HG03575 (cell line): ENCODE results near the gene ARID3B.
"Not testable (repeated sequence)": the region's sequence is repeated elsewhere in the genome, so short reads cannot be mapped to it uniquely, and the experiment has no call there.

Experiments
- ATAC-seq: cut with Tn5 transposase; IDR thresholded peaks from one replicate; pipeline ENCODE4 v1.9.1; 2021; ENCODE audit not compliant: unreplicated experiment, insufficient number of reproducible peaks, low FRiP score; ENCODE audit errors: extremely low read depth

ARID3B gene

GRCh38 chr15:74563442-74563841 is 22.4 kb downstream of the ARID3B start:
- ATAC-seq: no peak

DNA sequence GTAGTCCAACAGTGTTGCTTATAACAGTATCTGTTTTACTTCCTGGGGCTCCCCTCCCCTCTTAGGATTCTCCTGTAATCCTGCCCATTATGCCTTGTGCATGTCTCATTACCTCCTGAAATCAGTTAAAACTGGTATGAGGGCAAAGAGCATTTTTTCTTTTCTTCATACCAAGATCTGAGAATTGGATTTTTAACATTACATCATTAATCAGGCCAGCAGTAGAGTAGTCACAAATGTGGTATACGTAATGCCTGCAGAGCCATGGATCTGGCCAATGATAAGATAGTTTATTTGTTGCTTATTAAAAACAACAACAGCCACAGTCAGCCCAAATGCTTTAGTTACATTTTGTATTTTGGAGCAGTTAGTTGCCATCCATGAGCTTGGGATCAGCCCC is 23.2 kb downstream of the ARID3B start:
- no peak for ATAC-seq

GRCh38 chr15:74565381-74566085 is 24.5 kb downstream of the ARID3B start:
- no peak for ATAC-seq

GRCh38 chr15:74568594-74568993 is 27.6 kb downstream of the ARID3B start:
- ATAC-seq: no peak

DNA sequence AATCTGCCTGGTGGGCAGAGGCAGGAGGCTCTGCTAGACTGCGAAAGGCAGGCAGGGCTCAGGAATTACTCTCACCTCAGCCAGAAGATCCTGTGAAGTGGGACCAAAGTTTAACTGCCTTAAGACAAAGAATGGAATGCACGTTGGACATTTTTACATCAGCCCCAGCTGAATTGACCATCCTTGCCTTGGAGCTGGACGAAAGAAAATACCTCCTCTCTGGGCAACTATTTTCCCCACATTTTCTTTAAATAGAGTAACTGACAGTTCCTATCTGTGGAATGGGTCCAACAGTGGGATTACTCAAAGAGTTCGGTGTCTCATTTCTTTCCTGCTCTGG is 28.7 kb downstream of the ARID3B start:
- no peak for ATAC-seq

GRCh38 chr15:74571191-74571590 is 30.2 kb downstream of the ARID3B start:
- no peak for ATAC-seq

- ATAC-seq: no peak
Measured at GRCh38 chr15:74573987-74574386, 33.0 kb downstream of the ARID3B start.

DNA sequence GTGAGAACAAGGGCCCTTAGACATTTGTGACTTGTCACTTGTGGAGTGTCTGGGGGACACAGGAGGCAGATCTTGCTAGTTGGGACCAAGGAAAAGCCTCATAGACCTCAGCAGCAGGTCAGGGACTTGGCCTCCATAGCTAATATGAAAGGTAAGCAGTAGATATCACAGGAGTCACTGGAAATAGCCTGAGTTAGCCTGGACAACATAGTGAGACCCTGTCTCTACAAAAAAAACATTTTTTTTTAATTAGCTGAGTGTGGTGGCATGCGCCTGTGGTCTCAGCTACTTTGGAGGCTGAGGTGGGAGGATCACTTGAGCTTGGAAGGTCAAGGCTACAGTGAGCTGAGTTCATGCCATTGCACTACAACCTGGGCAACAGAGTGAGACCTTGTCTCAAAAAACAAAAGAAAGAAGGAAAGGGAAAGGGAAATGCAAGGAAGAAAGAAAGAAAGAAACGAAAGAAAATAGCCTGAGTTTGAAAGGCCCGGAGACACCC is 37.5 kb downstream of the ARID3B start:
- ATAC-seq: no peak

DNA sequence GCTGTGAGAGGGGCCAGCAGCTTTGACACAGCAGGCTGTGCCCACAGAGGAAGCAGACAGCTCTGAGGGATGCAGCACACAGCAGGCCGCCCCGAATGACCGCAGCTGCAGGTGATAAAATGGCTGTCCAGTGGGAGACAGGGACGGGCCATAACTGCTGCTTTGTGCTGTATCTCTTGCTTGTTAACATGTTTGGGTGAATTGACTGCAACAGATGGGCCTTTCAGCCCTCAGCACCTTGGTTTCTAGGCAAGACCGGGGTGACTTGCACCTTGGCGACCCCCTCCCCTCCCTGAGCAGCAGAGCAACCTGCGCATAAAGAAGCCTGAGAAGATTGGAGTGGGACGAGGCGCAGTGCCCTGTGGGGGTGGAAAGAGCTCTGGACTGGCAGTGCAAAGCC is 38.0 kb downstream of the ARID3B start:
- no peak for ATAC-seq

DNA sequence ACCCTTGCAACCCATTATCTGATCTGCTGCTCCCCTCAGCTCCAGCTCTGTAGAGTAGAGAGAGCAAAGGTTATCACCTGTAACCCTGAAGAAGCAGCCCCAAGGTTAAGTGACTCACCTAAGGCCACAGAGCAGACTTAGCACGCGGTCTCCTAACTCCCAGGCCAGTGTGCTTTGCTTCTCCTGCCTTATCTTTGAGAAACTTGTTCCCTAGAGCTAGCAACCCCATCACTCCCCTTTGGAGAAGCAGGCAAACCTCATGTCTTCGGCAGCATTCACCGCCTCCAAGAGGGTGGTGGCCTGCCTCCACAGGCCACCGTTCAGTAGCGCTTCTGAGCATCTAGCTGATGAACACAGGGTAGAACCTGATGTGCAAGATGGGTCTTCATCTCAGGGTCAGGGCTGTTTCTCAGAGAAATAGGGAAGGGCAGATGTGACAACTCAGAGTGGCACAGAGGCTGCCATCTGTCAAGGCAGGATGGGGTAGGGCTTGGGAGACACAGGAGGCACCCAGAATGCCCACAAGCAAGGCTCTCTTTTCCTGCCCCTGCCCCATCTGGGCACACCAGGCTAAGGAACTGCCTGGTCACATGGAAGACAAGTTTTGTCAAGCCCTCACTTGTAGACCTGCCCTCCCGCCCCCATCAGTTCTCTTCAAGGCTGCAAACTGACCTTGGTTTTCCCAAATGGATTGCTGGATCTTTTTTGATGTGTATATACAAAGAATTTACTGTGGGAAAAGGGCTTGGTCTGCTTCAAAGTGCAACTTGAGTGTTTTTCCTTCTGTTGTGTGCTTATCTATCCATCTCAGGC is 39.7 kb downstream of the ARID3B start:
- no peak for ATAC-seq

- ATAC-seq: no peak
Measured at GRCh38 chr15:74584204-74584603, 43.2 kb downstream of the ARID3B start.

DNA sequence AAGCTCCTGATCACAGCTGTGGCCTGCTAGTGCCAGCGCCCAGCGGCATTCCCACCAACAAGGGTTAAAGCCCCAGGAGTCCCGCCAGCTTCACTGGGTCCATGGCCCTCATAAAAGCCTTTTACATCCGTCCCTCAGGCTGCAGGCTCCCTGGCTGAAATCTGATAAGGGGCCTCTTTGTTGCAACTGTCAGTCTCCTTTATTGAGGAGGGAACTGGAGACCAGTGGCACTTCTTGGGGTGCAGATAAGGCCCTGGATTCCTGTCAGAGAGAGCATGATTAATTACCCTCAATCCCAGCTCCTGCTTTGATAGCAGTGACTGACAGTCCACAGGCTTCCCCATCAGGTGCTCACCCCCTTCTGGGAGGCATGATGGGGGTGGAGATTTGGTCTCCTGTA is 43.8 kb downstream of the ARID3B start:
- no peak for ATAC-seq

GRCh38 chr15:74585191-74585590 is 44.2 kb downstream of the ARID3B start:
- ATAC-seq: no peak

DNA sequence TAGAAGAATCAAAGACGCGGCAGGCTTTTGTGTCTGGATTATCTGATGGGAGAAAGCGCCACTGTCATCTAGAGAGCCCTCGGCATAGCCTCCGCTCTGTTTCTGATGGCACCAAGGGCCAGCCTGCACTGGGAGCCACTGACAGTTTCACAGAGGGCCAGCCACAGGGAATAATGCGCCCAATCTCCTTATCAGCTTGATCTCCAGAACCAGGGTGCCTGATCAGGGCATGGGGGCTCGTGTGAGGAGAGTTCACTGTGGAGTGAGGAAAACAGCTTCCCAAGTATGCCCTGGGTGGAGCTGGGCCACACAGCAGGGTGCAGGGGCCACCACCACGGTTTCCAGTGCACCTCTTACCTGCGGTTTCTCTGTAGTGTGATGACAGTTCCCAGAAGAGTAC is 44.8 kb downstream of the ARID3B start:
- ATAC-seq: no peak

GRCh38 chr15:74589826-74590225 is 48.8 kb downstream of the ARID3B start:
- no peak for ATAC-seq

DNA sequence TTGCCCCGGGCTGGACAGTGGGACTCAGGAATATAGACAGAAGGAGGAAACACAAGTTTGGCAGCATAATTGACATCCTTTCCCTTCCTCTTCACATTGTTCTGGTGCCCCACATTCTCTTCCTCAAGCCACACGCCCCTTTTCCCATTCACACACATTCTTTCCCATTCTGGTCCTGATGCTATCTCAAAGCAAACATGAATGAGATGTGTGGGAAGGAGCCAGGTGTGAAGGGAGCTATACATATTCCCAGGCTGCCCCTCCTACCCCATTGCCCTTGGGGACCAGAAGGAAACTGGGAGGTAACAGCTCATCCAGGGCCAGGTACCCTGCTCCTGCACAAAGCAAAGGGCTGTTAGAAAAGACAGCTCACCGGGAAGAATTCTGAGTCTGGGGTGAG is 51.2 kb downstream of the ARID3B start:
- no peak for ATAC-seq

DNA sequence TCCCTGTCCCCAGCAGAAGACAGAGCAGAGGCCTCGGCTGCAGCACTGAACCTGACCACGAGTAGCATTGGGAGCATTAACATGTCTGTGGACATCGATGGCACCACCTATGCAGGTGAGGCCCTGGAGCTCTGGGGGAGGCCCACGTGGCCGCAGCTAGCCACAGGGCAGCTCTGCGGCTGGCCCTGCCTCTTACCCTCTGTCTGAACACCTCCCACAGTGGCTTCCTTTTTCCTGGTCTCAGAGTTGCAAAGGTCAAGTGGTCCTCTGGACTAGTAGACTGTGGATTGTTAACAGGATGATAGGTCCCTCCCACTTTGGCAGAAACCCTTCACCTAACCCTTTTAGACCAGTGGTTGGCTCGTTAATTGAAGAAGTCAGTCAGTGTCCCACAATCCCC is 52.1 kb downstream of the ARID3B start:
- ATAC-seq: no peak

DNA sequence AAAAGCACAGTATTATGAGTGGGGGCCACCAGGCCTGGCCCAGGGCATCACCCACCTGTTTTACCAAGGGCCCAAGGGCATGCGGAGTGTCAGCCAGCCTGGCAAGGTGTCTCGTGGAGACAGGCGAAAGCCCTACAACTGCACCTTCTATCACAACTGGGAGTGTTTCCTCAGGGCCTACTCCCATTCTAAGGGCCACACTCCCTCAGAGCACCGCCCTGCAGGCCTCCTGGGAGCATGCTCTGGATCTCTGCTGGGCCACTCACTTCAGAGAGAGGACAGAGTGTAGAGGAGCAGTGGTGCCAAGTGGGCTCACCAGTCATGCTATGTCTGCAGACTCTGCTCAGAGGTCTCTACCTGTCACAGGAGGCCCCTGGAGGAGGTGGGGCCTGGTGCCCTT is 53.4 kb downstream of the ARID3B start:
- no peak for ATAC-seq

- no peak for ATAC-seq
Measured at GRCh38 chr15:74595271-74595670, 54.3 kb downstream of the ARID3B start.

DNA sequence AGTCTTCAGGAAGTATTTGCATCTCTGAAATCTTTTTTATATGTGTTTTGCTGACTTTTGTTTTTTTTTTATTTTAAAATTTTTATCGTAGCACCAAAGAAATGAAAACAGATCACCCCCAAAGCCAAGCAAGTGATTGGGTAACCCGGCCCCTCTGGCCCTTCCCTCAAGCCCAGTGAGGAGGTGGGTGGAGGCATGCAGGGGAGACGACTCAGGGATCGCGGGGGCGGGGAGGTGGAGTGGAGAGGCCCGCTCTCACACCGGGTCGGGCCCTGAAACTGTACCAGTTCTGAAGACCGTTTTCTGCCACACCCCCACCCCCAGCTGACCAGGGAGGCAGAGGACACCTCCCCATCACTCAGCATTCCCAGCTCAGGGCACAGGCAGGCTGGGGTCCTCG is 55.7 kb downstream of the ARID3B start:
- not testable (repeated sequence) for ATAC-seq
